Measurements from ENCODE around the gene PHYH. TPM values are rescaled to one million over a fixed set of nuclear protein-coding genes. Genes with fewer than 3 reads are reported as not detected.
"Not testable (repeated sequence)": the region's sequence is repeated elsewhere in the genome, so short reads cannot be mapped to it uniquely, and the experiment has no call there.

Gene PHYH
- total RNA-seq, 1 donor from 2014 or later: 5.7 TPM

- ATAC-seq: no peak
Measured at GRCh38 chr10:13270877-13271551, 28.9 kb downstream of the PHYH start.

GRCh38 chr10:13268841-13269240, 31.0 kb downstream of the PHYH start:
- ATAC-seq: no peak

- no peak for ATAC-seq
Measured at GRCh38 chr10:13268310-13268709, 31.6 kb downstream of the PHYH start.

- ATAC-seq: no peak
Measured at GRCh38 chr10:13263591-13263990, 36.3 kb downstream of the PHYH start.

- no peak for ATAC-seq
Measured at GRCh38 chr10:13262433-13262832, 37.4 kb downstream of the PHYH start.

GRCh38 chr10:13257621-13258140, 42.2 kb downstream of the PHYH start:
- ATAC-seq: no peak

GRCh38 chr10:13256627-13257026, 43.2 kb downstream of the PHYH start:
- ATAC-seq: no peak

GRCh38 chr10:13253726-13254125, 46.1 kb downstream of the PHYH start:
- ATAC-seq: no peak

- ATAC-seq: no peak
Measured at GRCh38 chr10:13247784-13248183, 52.1 kb downstream of the PHYH start.

- ATAC-seq: no peak
Measured at GRCh38 chr10:13247246-13247645, 52.6 kb downstream of the PHYH start.

GRCh38 chr10:13242260-13242659, 57.6 kb downstream of the PHYH start:
- ATAC-seq: not testable (repeated sequence)

GRCh38 chr10:13241613-13242012, 58.3 kb downstream of the PHYH start:
- no peak for ATAC-seq

- no peak for ATAC-seq
Measured at GRCh38 chr10:13239923-13240322, 59.9 kb downstream of the PHYH start.

- peak; percentile 83 for ATAC-seq
Measured at GRCh38 chr10:13238271-13239077, 61.4 kb downstream of the PHYH start.

- ATAC-seq: no peak
Measured at GRCh38 chr10:13236638-13237037, 63.2 kb downstream of the PHYH start.

- not testable (repeated sequence) for ATAC-seq
Measured at GRCh38 chr10:13234736-13235135, 65.1 kb downstream of the PHYH start.

- no peak for ATAC-seq
Measured at GRCh38 chr10:13234172-13234571, 65.7 kb downstream of the PHYH start, which contains the start of gene UCMA. UCMA (minus strand) TSS chr10:13234374; CDS start chr10:13234258, 116 bp downstream.

- no peak for ATAC-seq
Measured at GRCh38 chr10:13233358-13233757, 66.5 kb downstream of the PHYH start.

- peak; percentile 82 for ATAC-seq
Measured at GRCh38 chr10:13231808-13232207, 68.1 kb downstream of the PHYH start.

GRCh38 chr10:13231190-13231589, 68.7 kb downstream of the PHYH start:
- ATAC-seq: no peak

All from esophagus mucosa (tissue), 1 donor.